ENCODE data around the gene CCS.
A peak's percentile ranks its signal among the peaks of the same experiment; 100 is the strongest.

The CCS gene

DNA sequence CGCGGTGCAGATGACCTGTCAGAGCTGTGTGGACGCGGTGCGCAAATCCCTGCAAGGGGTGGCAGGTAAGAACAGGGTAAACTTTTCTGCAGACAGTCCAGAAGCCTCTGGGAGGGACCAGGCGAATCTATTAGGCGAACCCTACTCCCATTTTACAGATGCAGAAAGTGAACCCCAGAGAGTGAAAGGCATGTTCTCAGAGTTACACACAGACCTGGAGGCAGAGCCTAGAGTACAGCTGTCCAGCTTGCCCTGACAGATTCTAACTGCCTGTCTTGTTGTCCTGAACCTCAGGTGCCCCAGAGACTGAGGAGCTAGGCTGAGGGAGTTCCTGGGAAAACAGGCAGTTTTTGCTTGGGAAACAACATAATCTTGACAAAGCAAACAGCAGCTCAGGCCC, 665 bp downstream of the CCS start:
- Histone ChIP-seq H3K36me3 (ENCODE audit: control insufficient read depth, low read length) (no peaks in the 10 kb centered on the region), H3K4me1 (ENCODE audit: control insufficient read depth, low read length) (peaks cover 27% of the 10 kb centered on the region), H3K9me3 (ENCODE audit: control insufficient read depth, insufficient read depth, low read length) (no peaks in the 10 kb centered on the region), H3K4me3 (ENCODE audit: low read length) (peak overlapping the region; percentile 99), H3K27ac (ENCODE audit: low read depth, low read length) (no peak overlapping the region), H3F3A (ENCODE audit: control insufficient read depth, insufficient read depth) (no peaks in the 10 kb centered on the region), H3K9me2 (replicated peaks; ENCODE audit: control insufficient read depth, low read length) (no peaks in the 10 kb centered on the region), H4K20me1 (ENCODE audit: control insufficient read depth, insufficient read depth, low read depth, low read length) (no peaks in the 10 kb centered on the region), H3K4me2 (ENCODE audit: low read length) (peak overlapping the region; percentile 99), H3K27me3 (ENCODE audit: control insufficient read depth, low read length) (0 out of 2 replicates have a peak, but pooled peaks cover 4% of the 10 kb centered on the region), H3K79me2 (ENCODE audit: control insufficient read depth, low read length) (peaks cover 20% of the 10 kb centered on the region)
- TF ChIP-seq, protein P1, sequence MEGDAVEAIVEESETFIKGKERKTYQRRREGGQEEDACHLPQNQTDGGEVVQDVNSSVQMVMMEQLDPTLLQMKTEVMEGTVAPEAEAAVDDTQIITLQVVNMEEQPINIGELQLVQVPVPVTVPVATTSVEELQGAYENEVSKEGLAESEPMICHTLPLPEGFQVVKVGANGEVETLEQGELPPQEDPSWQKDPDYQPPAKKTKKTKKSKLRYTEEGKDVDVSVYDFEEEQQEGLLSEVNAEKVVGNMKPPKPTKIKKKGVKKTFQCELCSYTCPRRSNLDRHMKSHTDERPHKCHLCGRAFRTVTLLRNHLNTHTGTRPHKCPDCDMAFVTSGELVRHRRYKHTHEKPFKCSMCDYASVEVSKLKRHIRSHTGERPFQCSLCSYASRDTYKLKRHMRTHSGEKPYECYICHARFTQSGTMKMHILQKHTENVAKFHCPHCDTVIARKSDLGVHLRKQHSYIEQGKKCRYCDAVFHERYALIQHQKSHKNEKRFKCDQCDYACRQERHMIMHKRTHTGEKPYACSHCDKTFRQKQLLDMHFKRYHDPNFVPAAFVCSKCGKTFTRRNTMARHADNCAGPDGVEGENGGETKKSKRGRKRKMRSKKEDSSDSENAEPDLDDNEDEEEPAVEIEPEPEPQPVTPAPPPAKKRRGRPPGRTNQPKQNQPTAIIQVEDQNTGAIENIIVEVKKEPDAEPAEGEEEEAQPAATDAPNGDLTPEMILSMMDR (IDR thresholded peaks at IDR 0.05; ENCODE audit: low read depth, low read length, poor library complexity, severe bottlenecking): no peak
- TF ChIP-seq EZH2phosphoT487 (IDR thresholded peaks at IDR 0.05; ENCODE audit: borderline replicate concordance, low read length): no peak

DNA sequence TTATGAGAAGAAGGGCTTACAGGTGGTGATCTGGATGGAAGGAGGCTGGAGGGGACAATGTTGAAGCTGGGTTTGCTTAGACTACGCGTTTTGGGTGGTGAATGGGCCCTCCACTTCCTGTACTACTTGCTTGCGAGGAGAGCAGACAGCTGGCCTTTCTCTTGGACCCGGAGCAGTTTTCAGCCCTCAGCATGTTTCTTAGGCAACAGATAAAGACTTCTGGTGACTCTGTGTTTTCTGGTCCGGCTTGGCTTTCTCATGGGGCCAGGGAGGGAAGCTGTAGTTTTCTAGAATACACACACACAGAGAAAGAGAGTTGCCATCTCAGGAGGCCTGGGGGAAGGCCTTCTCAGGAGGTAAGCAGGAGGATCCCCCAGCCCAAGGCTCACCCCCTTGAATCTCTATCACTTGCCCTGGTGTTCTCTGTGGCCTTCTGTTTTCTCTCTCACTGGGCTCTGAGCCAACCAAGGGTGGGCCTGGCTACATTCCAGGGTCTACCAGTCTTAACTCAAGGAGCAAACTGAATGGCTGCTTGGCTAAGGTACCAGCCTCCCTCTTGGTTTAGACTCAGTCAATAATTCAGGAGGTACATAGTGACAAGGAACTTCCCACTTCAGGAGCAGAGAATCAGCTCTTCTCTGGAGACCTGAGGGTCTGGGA, 2.4 kb downstream of the CCS start:
- H3K4me2 ChIP-seq (ENCODE audit: low read length): 0 out of 2 replicates have a peak overlapping the region, but pooled peaks have one; percentile 4
- peaks cover 13% of the 10 kb centered on the region for H3K36me3 ChIP-seq (ENCODE audit: control insufficient read depth, low read length)
- 0 out of 2 replicates have a peak, but pooled peaks cover 4% of the 10 kb centered on the region for H3K27me3 ChIP-seq (ENCODE audit: control insufficient read depth, low read length)
- H3K79me2 ChIP-seq (ENCODE audit: control insufficient read depth, low read length): peaks cover 20% of the 10 kb centered on the region
- no peak overlapping the region for H3K27ac ChIP-seq (ENCODE audit: low read depth, low read length)
- no peak for TF ChIP-seq EZH2phosphoT487 (IDR thresholded peaks at IDR 0.05; ENCODE audit: borderline replicate concordance, low read length)
- TF ChIP-seq, protein P1 (IDR thresholded peaks at IDR 0.05; ENCODE audit: low read depth, low read length, poor library complexity, severe bottlenecking): no peak
- no peaks in the 10 kb centered on the region for H3K9me2 ChIP-seq (replicated peaks; ENCODE audit: control insufficient read depth, low read length)
- H4K20me1 ChIP-seq (ENCODE audit: control insufficient read depth, insufficient read depth, low read depth, low read length): no peaks in the 10 kb centered on the region
- H3K4me1 ChIP-seq (ENCODE audit: control insufficient read depth, low read length): peaks cover 36% of the 10 kb centered on the region
- H3K9me3 ChIP-seq (ENCODE audit: control insufficient read depth, insufficient read depth, low read length): no peaks in the 10 kb centered on the region
- no peaks in the 10 kb centered on the region for H3F3A ChIP-seq (ENCODE audit: control insufficient read depth, insufficient read depth)
- H3K4me3 ChIP-seq (ENCODE audit: low read length): no peak overlapping the region

DNA sequence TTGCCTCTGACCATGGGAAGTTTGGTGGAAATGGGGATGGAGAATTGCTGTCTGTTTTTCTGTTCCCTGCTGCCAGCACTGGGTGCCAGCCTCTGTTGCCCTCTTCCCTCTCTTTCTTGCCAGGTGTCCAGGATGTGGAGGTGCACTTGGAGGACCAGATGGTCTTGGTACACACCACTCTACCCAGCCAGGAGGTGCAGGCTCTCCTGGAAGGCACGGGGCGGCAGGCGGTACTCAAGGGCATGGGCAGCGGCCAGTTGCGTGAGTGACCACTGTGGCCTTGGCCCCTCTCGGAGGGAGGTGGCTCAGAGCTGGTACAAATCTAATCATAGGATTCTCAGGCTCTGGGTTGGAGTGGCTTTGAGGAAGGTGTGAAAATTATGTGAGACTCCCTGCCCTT, 6.0 kb downstream of the CCS start:
- Histone ChIP-seq H3K36me3 (ENCODE audit: control insufficient read depth, low read length) (peaks cover 21% of the 10 kb centered on the region), H3K9me2 (replicated peaks; ENCODE audit: control insufficient read depth, low read length) (no peaks in the 10 kb centered on the region), H3F3A (ENCODE audit: control insufficient read depth, insufficient read depth) (no peaks in the 10 kb centered on the region), H4K20me1 (ENCODE audit: control insufficient read depth, insufficient read depth, low read depth, low read length) (no peaks in the 10 kb centered on the region), H3K4me2 (ENCODE audit: low read length) (no peak overlapping the region), H3K4me3 (ENCODE audit: low read length) (no peak overlapping the region), H3K79me2 (ENCODE audit: control insufficient read depth, low read length) (peaks cover 10% of the 10 kb centered on the region), H3K9me3 (ENCODE audit: control insufficient read depth, insufficient read depth, low read length) (no peaks in the 10 kb centered on the region), H3K27ac (ENCODE audit: low read depth, low read length) (no peak overlapping the region), H3K27me3 (ENCODE audit: control insufficient read depth, low read length) (no peaks in the 10 kb centered on the region), H3K4me1 (ENCODE audit: control insufficient read depth, low read length) (peaks cover 31% of the 10 kb centered on the region)
- TF ChIP-seq, protein P1 (IDR thresholded peaks at IDR 0.05; ENCODE audit: low read depth, low read length, poor library complexity, severe bottlenecking): no peak
- no peak for TF ChIP-seq EZH2phosphoT487 (IDR thresholded peaks at IDR 0.05; ENCODE audit: borderline replicate concordance, low read length)
